Lower leg skin (tissue), 4 donors: ENCODE results near the gene POR. TPM values are rescaled to one million over a fixed set of nuclear protein-coding genes. Genes with fewer than 3 reads are reported as not detected.

ENCODE experiments used
- DNase-seq, 2 donors: peaks; one replicate each; pipeline ENCODE4 v3.0.0-alpha.2; 2019; ENCODE audit warnings: low spot score in 2 of 2
- H3K4me3 ChIP-seq: fragments of 200-600 bp; sonication (generic); 2 replicates; pipeline ENCODE4 v1.5.1; 2017; ENCODE audit warnings: mild to moderate bottlenecking, low read depth; ENCODE audit not compliant: poor library complexity, severe bottlenecking
- CTCF ChIP-seq, 3 donors: fragments of 450-650 bp; IDR thresholded peaks; one replicate each; pipeline ENCODE4 v1.5.1; 2016; ENCODE audit warnings: antibody characterized with exemption in 3 of 3, mild to moderate bottlenecking in 3 of 3, moderate library complexity in 2 of 3
- POLR2A ChIP-seq, 2 donors: fragments of 450-650 bp; IDR thresholded peaks; one replicate each; pipeline ENCODE4 v1.6.1; 2016 to 2017; ENCODE audit warnings: antibody characterized with exemption in 2 of 2, mild to moderate bottlenecking in 1 of 2, moderate library complexity in 1 of 2
- WGBS, 2 donors: methylation state at CpG; one replicate each; pipeline ENCODE4 v1.1.5; 2018; 5-methylcytosine and 5-hydroxymethylcytosine counted together
- intact Hi-C: fragments of 100-400 bp; cut with DNase I; formaldehyde crosslinking; loops from one replicate; pipeline ENCODE4 v1.15.0; 2023; ENCODE audit warnings: low total_unique reads
- total RNA-seq, 4 donors: library from RNA; depleted of rRNA; stranded (reverse); fragments of >200 nt; gene quantifications; one replicate each; pipeline ENCODE4 v1.1.0, GENCODE V29; 2016

The POR gene
- total RNA-seq, 4 donors from 2014 or later = 77.4 to 129 (median 97.0) TPM

- DNase-seq = no peak
- 88 to 89% methylated on average over 19 to 22 of the region's 22 CpGs for WGBS, 2 donors
- intact Hi-C loops = no loop called here
- no peak overlapping the region for H3K4me3 ChIP-seq
- TF ChIP-seq CTCF (IDR thresholded peaks at IDR 0.05) = no peak
- TF ChIP-seq POLR2A (IDR thresholded peaks at IDR 0.05) = no peak
Measured at GRCh38 chr7:75982306-75983064, 67.5 kb downstream of the POR start.

GRCh38 chr7:75983471-75984129 is 68.6 kb downstream of the POR start:
- intact Hi-C loops = no loop called here
- WGBS, 2 donors = 86 to 87% methylated on average over 26 of the region's 26 CpGs
- no peak for TF ChIP-seq POLR2A (IDR thresholded peaks at IDR 0.05)
- TF ChIP-seq CTCF (IDR thresholded peaks at IDR 0.05) = no peak
- no peak overlapping the region for H3K4me3 ChIP-seq
- DNase-seq = no peak

GRCh38 chr7:75984130-75985008 is 69.4 kb downstream of the POR start:
- intact Hi-C loops = no loop called here
- no peak for DNase-seq
- 88 to 93% methylated on average over 34 to 43 of the region's 44 CpGs for WGBS, 2 donors
- no peak overlapping the region for H3K4me3 ChIP-seq
- TF ChIP-seq POLR2A (IDR thresholded peaks at IDR 0.05) (no peak), CTCF (IDR thresholded peaks at IDR 0.05) (no peak)

DNA sequence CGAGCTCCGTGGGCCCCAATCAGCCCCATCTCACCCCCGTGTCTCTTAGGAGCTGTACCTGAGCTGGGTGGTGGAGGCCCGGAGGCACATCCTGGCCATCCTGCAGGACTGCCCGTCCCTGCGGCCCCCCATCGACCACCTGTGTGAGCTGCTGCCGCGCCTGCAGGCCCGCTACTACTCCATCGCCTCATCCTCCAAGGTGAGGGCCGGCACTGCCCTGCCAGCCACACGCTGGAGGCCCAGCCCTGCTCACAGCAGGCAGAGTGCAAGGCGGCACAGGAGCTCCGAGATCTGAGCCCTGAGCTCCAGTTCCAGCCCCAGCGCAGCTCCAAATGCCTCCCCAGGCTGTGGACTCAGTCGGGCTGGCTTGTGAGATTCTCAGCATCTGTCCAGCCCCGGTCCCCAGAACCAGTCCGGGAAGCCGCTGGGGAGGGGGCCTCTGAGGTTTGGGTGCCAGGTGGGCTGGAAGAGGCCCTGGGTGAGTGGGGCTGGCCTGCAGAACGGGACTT is 70.1 kb downstream of the POR start:
- no peak for TF ChIP-seq POLR2A (IDR thresholded peaks at IDR 0.05)
- no peak for TF ChIP-seq CTCF (IDR thresholded peaks at IDR 0.05)
- DNase-seq = no peak
- H3K4me3 ChIP-seq = no peak overlapping the region
- WGBS, 2 donors = 86 to 90% methylated on average over 14 to 16 of the region's 21 CpGs
- intact Hi-C loops = no loop called here

DNA sequence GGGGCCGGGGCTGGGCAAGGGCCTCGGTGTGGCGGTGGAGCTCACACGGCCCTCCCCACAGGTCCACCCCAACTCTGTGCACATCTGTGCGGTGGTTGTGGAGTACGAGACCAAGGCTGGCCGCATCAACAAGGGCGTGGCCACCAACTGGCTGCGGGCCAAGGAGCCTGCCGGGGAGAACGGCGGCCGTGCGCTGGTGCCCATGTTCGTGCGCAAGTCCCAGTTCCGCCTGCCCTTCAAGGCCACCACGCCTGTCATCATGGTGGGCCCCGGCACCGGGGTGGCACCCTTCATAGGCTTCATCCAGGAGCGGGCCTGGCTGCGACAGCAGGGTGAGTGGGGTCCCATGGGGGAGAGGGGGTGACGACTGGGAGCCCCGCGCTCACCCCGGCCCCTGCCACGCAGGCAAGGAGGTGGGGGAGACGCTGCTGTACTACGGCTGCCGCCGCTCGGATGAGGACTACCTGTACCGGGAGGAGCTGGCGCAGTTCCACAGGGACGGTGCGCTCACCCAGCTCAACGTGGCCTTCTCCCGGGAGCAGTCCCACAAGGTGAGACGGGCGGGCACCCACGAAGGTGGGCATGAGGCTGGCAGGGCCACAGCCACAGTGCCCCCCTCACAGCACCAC is 70.7 kb downstream of the POR start:
- no peak overlapping the region for H3K4me3 ChIP-seq
- DNase-seq = no peak
- 78 to 86% methylated on average over 25 to 41 of the region's 41 CpGs for WGBS, 2 donors
- TF ChIP-seq CTCF (IDR thresholded peaks at IDR 0.05) (no peak), POLR2A (IDR thresholded peaks at IDR 0.05) (no peak)
- intact Hi-C loops = no loop called here
